CD4-positive, alpha-beta T cell treated with Interleukin-10 for 1 hour (primary cell): ENCODE results near the gene GREB1L.
"Not testable (repeated sequence)": the region's sequence is repeated elsewhere in the genome, so short reads cannot be mapped to it uniquely, and the experiment has no call there.

Source experiments
- DNase-seq: peaks from one replicate; pipeline ENCODE4 v3.0.0-alpha.2; 2020

The GREB1L gene

GRCh38 chr18:21265971-21266673 is 24.1 kb downstream of the GREB1L start:
- DNase-seq = no peak

GRCh38 chr18:21267400-21267799 is 25.4 kb downstream of the GREB1L start:
- no peak for DNase-seq

- DNase-seq = no peak
These were observed 27.3 kb downstream of the GREB1L start for GRCh38 chr18:21269349-21269748.

- no peak for DNase-seq
These were observed 28.4 kb downstream of the GREB1L start for GRCh38 chr18:21270453-21270852.

GRCh38 chr18:21272016-21272579 is 30.1 kb downstream of the GREB1L start:
- no peak for DNase-seq

GRCh38 chr18:21273568-21273967 is 31.5 kb downstream of the GREB1L start:
- no peak for DNase-seq

- no peak for DNase-seq
These were observed 33.6 kb downstream of the GREB1L start for GRCh38 chr18:21275645-21276044.

GRCh38 chr18:21277578-21277977 is 35.5 kb downstream of the GREB1L start:
- no peak for DNase-seq

- not testable (repeated sequence) for DNase-seq
These were observed 36.2 kb downstream of the GREB1L start for GRCh38 chr18:21278218-21278617.

GRCh38 chr18:21281603-21282002 is 39.6 kb downstream of the GREB1L start:
- no peak for DNase-seq

- DNase-seq = no peak
These were observed 42.5 kb downstream of the GREB1L start for GRCh38 chr18:21284540-21284939.

GRCh38 chr18:21289827-21290226 is 47.8 kb downstream of the GREB1L start:
- DNase-seq = no peak

GRCh38 chr18:21291106-21291505 is 49.1 kb downstream of the GREB1L start:
- DNase-seq = no peak

- no peak for DNase-seq
These were observed 51.4 kb downstream of the GREB1L start for GRCh38 chr18:21293479-21293878.

GRCh38 chr18:21295101-21295500 is 53.1 kb downstream of the GREB1L start:
- DNase-seq = no peak

- no peak for DNase-seq
These were observed 54.0 kb downstream of the GREB1L start for GRCh38 chr18:21296045-21296444.

GRCh38 chr18:21298351-21298750 is 56.3 kb downstream of the GREB1L start:
- DNase-seq = no peak

- DNase-seq = no peak
These were observed 58.2 kb downstream of the GREB1L start for GRCh38 chr18:21300035-21300907.

- DNase-seq = no peak
These were observed 58.8 kb downstream of the GREB1L start for GRCh38 chr18:21300908-21301200.

- DNase-seq = no peak
These were observed 61.4 kb downstream of the GREB1L start for GRCh38 chr18:21303445-21303844.

GRCh38 chr18:21303895-21304294 is 61.9 kb downstream of the GREB1L start:
- no peak for DNase-seq

GRCh38 chr18:21305621-21306020 is 63.6 kb downstream of the GREB1L start:
- no peak for DNase-seq

- no peak for DNase-seq
These were observed 64.3 kb downstream of the GREB1L start for GRCh38 chr18:21306368-21306767.

- DNase-seq = no peak
These were observed 65.5 kb downstream of the GREB1L start for GRCh38 chr18:21307578-21307977.
